HepG2 (cell line): ENCODE results near the gene ZBTB20. TPM values are rescaled to one million over a fixed set of nuclear protein-coding genes. Genes with fewer than 3 reads are reported as not detected.
A peak's percentile ranks its signal among the peaks of the same experiment; 100 is the strongest.

Source experiments
- ADNP ChIP-seq: sonication (generic); formaldehyde crosslinking; IDR thresholded peaks from 2 replicates; pipeline ENCODE4 v1.4.0; 2020; ENCODE audit warnings: missing genetic modification reagents
- AHDC1 ChIP-seq: sonication (generic); formaldehyde crosslinking; IDR thresholded peaks from 2 replicates; pipeline ENCODE4 v1.5.1; 2020; ENCODE audit warnings: mild to moderate bottlenecking, missing genetic modification reagents, borderline replicate concordance
- HNF4A ChIP-seq: sonication (generic); formaldehyde crosslinking; IDR thresholded peaks from 2 replicates; pipeline ENCODE4 v1.4.0; 2020; ENCODE audit warnings: missing genetic modification reagents
- HOMEZ ChIP-seq: IDR thresholded peaks from 2 replicates; pipeline ENCODE4 v1.6.1; 2016; ENCODE audit warnings: low read depth
- KMT2A ChIP-seq: sonication (generic); formaldehyde crosslinking; IDR thresholded peaks from 2 replicates; pipeline ENCODE4 v1.4.0; 2020; ENCODE audit warnings: missing genetic modification reagents
- MAF1 ChIP-seq: sonication (generic); formaldehyde crosslinking; IDR thresholded peaks from 2 replicates; pipeline ENCODE4 v1.5.0; 2020; ENCODE audit warnings: missing genetic modification reagents, borderline replicate concordance
- MAFF ChIP-seq: IDR thresholded peaks from 2 replicates; pipeline ENCODE4 v1.6.1; 2011; ENCODE audit warnings: low read depth, low read length, improper control_type of control experiment
- MAFG ChIP-seq: sonication (generic); formaldehyde crosslinking; IDR thresholded peaks from 2 replicates; pipeline ENCODE4 v1.5.1; 2020; ENCODE audit warnings: mild to moderate bottlenecking, missing genetic modification reagents
- MAFK ChIP-seq, 2 experiments: IDR thresholded peaks in 1 of 2; conservative IDR thresholded peaks in 1 of 2; 2 replicates each; pipeline ENCODE4 v1.6.1; 2011; ENCODE audit warnings: improper control_type of control experiment in 2 of 2, low read length in 2 of 2
- NCOA2 ChIP-seq: sonication (generic); formaldehyde crosslinking; IDR thresholded peaks from 2 replicates; pipeline ENCODE4 v1.8.0; 2022; ENCODE audit warnings: inconsistent platforms
- PPARG ChIP-seq: conservative IDR thresholded peaks from 2 replicates; pipeline ENCODE4 v1.6.1; 2016; ENCODE audit warnings: missing biosample characterization, missing genetic modification reagents
- PTBP1 ChIP-seq: fragments of 200-400 bp; formaldehyde crosslinking; IDR thresholded peaks from 2 replicates; pipeline ENCODE4 v1.6.1; 2018; ENCODE audit warnings: low read length, low read depth; ENCODE audit not compliant: poor library complexity, severe bottlenecking
- SMYD3 ChIP-seq: sonication (generic); formaldehyde crosslinking; IDR thresholded peaks from 2 replicates; pipeline ENCODE4 v1.8.1; 2023; ENCODE audit warnings: mild to moderate bottlenecking, missing genetic modification reagents
- ZBTB1 ChIP-seq: sonication (generic); formaldehyde crosslinking; IDR thresholded peaks from 2 replicates; pipeline ENCODE4 v1.4.0; 2020; ENCODE audit warnings: missing genetic modification reagents, borderline replicate concordance
- ZNF530 ChIP-seq: sonication (generic); formaldehyde crosslinking; IDR thresholded peaks from 2 replicates; pipeline ENCODE4 v1.5.0; 2020; ENCODE audit warnings: low read depth, mild to moderate bottlenecking, missing genetic modification reagents
- ZSCAN21 ChIP-seq: sonication (generic); formaldehyde crosslinking; IDR thresholded peaks from 2 replicates; pipeline ENCODE4 v1.8.0; 2022; ENCODE audit warnings: mild to moderate bottlenecking, missing genetic modification reagents, moderate library complexity, borderline replicate concordance
- ZUFSP ChIP-seq: sonication (generic); formaldehyde crosslinking; IDR thresholded peaks from 2 replicates; pipeline ENCODE4 v1.9.0; 2021; ENCODE audit warnings: missing genetic modification reagents, mild to moderate bottlenecking, borderline replicate concordance
- polyA plus RNA-seq, 8 experiments: library from polyadenylated mRNA; depleted of rRNA in 3 of 8; stranded (reverse) in 7 of 8; unstranded in 1 of 8; fragments of >200 nt; fragmentation: Illumina TruSeq in 4 of 8; extraction: Trizol in 4 of 8; gene quantifications; 2 replicates each; pipeline versions ENCODE4 v1.2.1 to v1.2.3, GENCODE V29; 2011 to 2016; ENCODE audit warnings: low read depth in 4 of 8, missing spikeins in 1 of 8, mixed read lengths in 1 of 8; ENCODE audit not compliant: insufficient read depth in 1 of 8
- total RNA-seq, 5 experiments: library from RNA; depleted of rRNA; stranded (reverse); fragments of >200 nt; fragmentation: Illumina TruSeq; extraction: Trizol; gene quantifications; 2 replicates each; pipeline ENCODE4 v1.2.3, GENCODE V29; 2016; ENCODE audit warnings: low read depth in 1 of 5

The ZBTB20 gene
- total and polyA plus RNA-seq, 2 of the 13 experiments (the other 11 are each of a cell fraction or from before 2014, with no cell fraction given), result 1.9 to 8.8 TPM

GRCh38 chr3:114764056-114764492, 383.0 kb downstream of the ZBTB20 start (continued):
- no peak for TF ChIP-seq PTBP1
- no peak for TF ChIP-seq HNF4A
- TF ChIP-seq HOMEZ (CRISPR knock-in tag), result no peak
- TF ChIP-seq PPARG, result peak; percentile 83
- no peak for TF ChIP-seq ZSCAN21 (CRISPR knock-in tag)
- no peak for TF ChIP-seq ZUFSP (CRISPR knock-in tag)
- no peak for TF ChIP-seq ZBTB1
- no peak for TF ChIP-seq MAF1
- TF ChIP-seq KMT2A, result no peak
- peak; percentile 64; the same call in 1 of the 2 replicates for TF ChIP-seq AHDC1
- peak; percentile 52 to 83 for TF ChIP-seq MAFK (conservative IDR thresholded peaks at IDR 0.05 in 1 of 2, IDR thresholded peaks at IDR 0.05 in 1 of 2; ENCODE audit: low read length in 2 of 2)
- no peak for TF ChIP-seq NCOA2 (CRISPR knock-in tag)
- TF ChIP-seq MAFG (CRISPR knock-in tag), result no peak
- TF ChIP-seq ZNF530 (CRISPR knock-in tag), result no peak
- no peak for TF ChIP-seq ADNP (CRISPR knock-in tag)
- peak; percentile 68 for TF ChIP-seq MAFF
- TF ChIP-seq SMYD3 (CRISPR knock-in tag), result no peak
